Mucosa of rectum (tissue), 2 donors: ENCODE results near the gene PON3.

Experiments used
- H3K27ac ChIP-seq, 2 donors: one replicate each; pipeline ENCODE4 v1.7.0; 2013; ENCODE audit warnings: inconsistent platforms in 2 of 2, low read depth in 2 of 2, low read length in 2 of 2
- H3K27me3 ChIP-seq, 2 donors: one replicate each; pipeline ENCODE4 v1.7.0; 2013; ENCODE audit warnings: low read length in 2 of 2; ENCODE audit not compliant: control insufficient read depth in 2 of 2, insufficient read depth in 2 of 2
- H3K36me3 ChIP-seq, 2 donors: one replicate each; pipeline ENCODE4 v1.7.0; 2013; ENCODE audit warnings: low read length in 2 of 2; ENCODE audit not compliant: control insufficient read depth in 2 of 2, insufficient read depth in 2 of 2
- H3K4me1 ChIP-seq, 2 donors: one replicate each; pipeline ENCODE4 v1.7.0; 2013; ENCODE audit warnings: low read length in 2 of 2, mild to moderate bottlenecking in 1 of 2; ENCODE audit not compliant: control insufficient read depth in 2 of 2, insufficient read depth in 2 of 2
- H3K4me3 ChIP-seq, 2 donors: one replicate each; pipeline ENCODE4 v1.7.0; 2013; ENCODE audit warnings: low read length in 2 of 2
- H3K9ac ChIP-seq, 2 donors: one replicate each; pipeline ENCODE4 v1.7.0; 2013; ENCODE audit warnings: low read length in 2 of 2, low read depth in 1 of 2, mild to moderate bottlenecking in 1 of 2
- H3K9me3 ChIP-seq, 2 donors: one replicate each; pipeline ENCODE4 v1.7.0; 2013; ENCODE audit warnings: low read length in 2 of 2; ENCODE audit not compliant: control insufficient read depth in 2 of 2
- donor health status: healthy.
- donor health status: Normal muscosa, but diverticular disease.

PON3 gene

GRCh38 chr7:95324431-95324830 lies 71.7 kb downstream of the PON3 start, which contains the start of gene PON1:
PON1 (minus strand) TSS chr7:95324532; CDS start chr7:95324475, 57 bp downstream.
- Histone ChIP-seq H3K36me3 (no peaks in the 10 kb centered on the region), H3K9ac (no peak within 1 kb of the TSS), H3K27me3 (peaks cover 0 to 4% of the 10 kb centered on the region in 2 donors), H3K4me1 (no peaks in the 10 kb centered on the region), H3K9me3 (no peaks in the 10 kb centered on the region), H3K4me3 (peak within 1 kb of the TSS in 1 of 2 donors; percentile 21), H3K27ac (no peak within 1 kb of the TSS)

GRCh38 chr7:95323410-95324129 lies 72.6 kb downstream of the PON3 start:
- peaks cover 0 to 4% of the 10 kb centered on the region in 2 donors for H3K27me3 ChIP-seq
- no peaks in the 10 kb centered on the region for H3K4me1 ChIP-seq
- H3K4me3 ChIP-seq, result no peak overlapping the region
- H3K9me3 ChIP-seq, result no peaks in the 10 kb centered on the region
- no peaks in the 10 kb centered on the region for H3K36me3 ChIP-seq
- H3K27ac ChIP-seq, result no peak overlapping the region
- no peak overlapping the region for H3K9ac ChIP-seq

- no peak overlapping the region for H3K9ac ChIP-seq
- H3K27me3 ChIP-seq, result peaks cover 0 to 4% of the 10 kb centered on the region in 2 donors
- no peak overlapping the region for H3K4me3 ChIP-seq
- H3K27ac ChIP-seq, result no peak overlapping the region
- no peaks in the 10 kb centered on the region for H3K4me1 ChIP-seq
- H3K9me3 ChIP-seq, result no peaks in the 10 kb centered on the region
- no peaks in the 10 kb centered on the region for H3K36me3 ChIP-seq
Observed at GRCh38 chr7:95322854-95323253, 73.3 kb downstream of the PON3 start.

- Histone ChIP-seq H3K4me3 (no peak overlapping the region), H3K9me3 (no peaks in the 10 kb centered on the region), H3K27me3 (peaks cover 0 to 4% of the 10 kb centered on the region in 2 donors), H3K27ac (no peak overlapping the region), H3K4me1 (no peaks in the 10 kb centered on the region), H3K36me3 (no peaks in the 10 kb centered on the region), H3K9ac (no peak overlapping the region)
Observed at GRCh38 chr7:95322396-95322795, 73.8 kb downstream of the PON3 start.

GRCh38 chr7:95321720-95322119 lies 74.5 kb downstream of the PON3 start:
- no peaks in the 10 kb centered on the region for H3K36me3 ChIP-seq
- no peak overlapping the region for H3K4me3 ChIP-seq
- no peaks in the 10 kb centered on the region for H3K4me1 ChIP-seq
- H3K9me3 ChIP-seq, result no peaks in the 10 kb centered on the region
- H3K27me3 ChIP-seq, result peaks cover 0 to 4% of the 10 kb centered on the region in 2 donors
- no peak overlapping the region for H3K9ac ChIP-seq
- H3K27ac ChIP-seq, result no peak overlapping the region

GRCh38 chr7:95320651-95321050 lies 75.5 kb downstream of the PON3 start:
- no peak overlapping the region for H3K4me3 ChIP-seq
- H3K9ac ChIP-seq, result no peak overlapping the region
- no peaks in the 10 kb centered on the region for H3K36me3 ChIP-seq
- no peak overlapping the region for H3K27ac ChIP-seq
- H3K27me3 ChIP-seq, result peaks cover 0 to 4% of the 10 kb centered on the region in 2 donors
- no peaks in the 10 kb centered on the region for H3K4me1 ChIP-seq
- no peaks in the 10 kb centered on the region for H3K9me3 ChIP-seq

GRCh38 chr7:95319570-95319969 lies 76.6 kb downstream of the PON3 start:
- Histone ChIP-seq H3K27me3 (no peaks in the 10 kb centered on the region), H3K9ac (no peak overlapping the region), H3K4me3 (no peak overlapping the region), H3K4me1 (no peaks in the 10 kb centered on the region), H3K27ac (no peak overlapping the region), H3K36me3 (no peaks in the 10 kb centered on the region), H3K9me3 (no peaks in the 10 kb centered on the region)

- no peaks in the 10 kb centered on the region for H3K4me1 ChIP-seq
- H3K36me3 ChIP-seq, result no peaks in the 10 kb centered on the region
- no peak overlapping the region for H3K4me3 ChIP-seq
- H3K9me3 ChIP-seq, result no peaks in the 10 kb centered on the region
- no peaks in the 10 kb centered on the region for H3K27me3 ChIP-seq
- no peak overlapping the region for H3K9ac ChIP-seq
- no peak overlapping the region for H3K27ac ChIP-seq
Observed at GRCh38 chr7:95318501-95319100, 77.6 kb downstream of the PON3 start.

GRCh38 chr7:95317966-95318365 lies 78.2 kb downstream of the PON3 start:
- H3K9me3 ChIP-seq, result no peaks in the 10 kb centered on the region
- H3K9ac ChIP-seq, result no peak overlapping the region
- H3K4me1 ChIP-seq, result no peaks in the 10 kb centered on the region
- no peak overlapping the region for H3K27ac ChIP-seq
- H3K4me3 ChIP-seq, result no peak overlapping the region
- no peaks in the 10 kb centered on the region for H3K27me3 ChIP-seq
- H3K36me3 ChIP-seq, result no peaks in the 10 kb centered on the region

- Histone ChIP-seq H3K9me3 (no peaks in the 10 kb centered on the region), H3K9ac (no peak overlapping the region), H3K27me3 (no peaks in the 10 kb centered on the region), H3K27ac (no peak overlapping the region), H3K36me3 (no peaks in the 10 kb centered on the region), H3K4me3 (no peak overlapping the region), H3K4me1 (no peaks in the 10 kb centered on the region)
Observed at GRCh38 chr7:95317546-95317945, 78.6 kb downstream of the PON3 start.
